Heart left ventricle (tissue), 13 donors: ENCODE results near the gene FAT2.

ENCODE experiments used
- CTCF ChIP-seq, 12 donors: fragments of 200-600 bp; sonication (generic) in 4 of 12; IDR thresholded peaks; one replicate each; pipeline versions ENCODE4 v1.5.0 to v1.8.0; 2018 to 2022; ENCODE audit warnings: antibody characterized with exemption in 12 of 12, mild to moderate bottlenecking in 5 of 12
- POLR2A ChIP-seq, 2 donors: fragments of 450-650 bp; IDR thresholded peaks; one replicate each; pipeline ENCODE4 v1.6.1; 2017; ENCODE audit warnings: antibody characterized with exemption in 2 of 2, mild to moderate bottlenecking in 2 of 2, moderate library complexity in 2 of 2
- donor health status: ischemic (EF 13 %, LVEDD 7.1; RV severe dilation, severe dysfunction).
- donor health status: DM: no; HTN: yes; CAD: no.
- donor health status: DM: no; HTN: no; CAD: no.
- donor health status: ischemic (EF 25% LVEDD 6.9; RV normal size, moderate dysfunction).
- donor health status: ischemic (EF 25% LVEDD 5.7; RV mildly dilated, moderate dysfunction).
- donor health status: ischemic (EF 35%, LVEDD 5.7; RV mildly dilated, moderate dysfunction).
- donor health status: nonischemic (EF 11% LVEDD 7.7; RV severe dilation, severe dysfunction).
- donor health status: DM: yes; HTN: yes; CAD: no.
- donor health status: PGD.
- donor health status: ischemic (EF 29% LVEDD 5.4; RV normal size, mild dysfunction).
- donor health status: nonischemic (EF 23%, LVEDD 6.1; RV moderate dilation, normal function).

DNA sequence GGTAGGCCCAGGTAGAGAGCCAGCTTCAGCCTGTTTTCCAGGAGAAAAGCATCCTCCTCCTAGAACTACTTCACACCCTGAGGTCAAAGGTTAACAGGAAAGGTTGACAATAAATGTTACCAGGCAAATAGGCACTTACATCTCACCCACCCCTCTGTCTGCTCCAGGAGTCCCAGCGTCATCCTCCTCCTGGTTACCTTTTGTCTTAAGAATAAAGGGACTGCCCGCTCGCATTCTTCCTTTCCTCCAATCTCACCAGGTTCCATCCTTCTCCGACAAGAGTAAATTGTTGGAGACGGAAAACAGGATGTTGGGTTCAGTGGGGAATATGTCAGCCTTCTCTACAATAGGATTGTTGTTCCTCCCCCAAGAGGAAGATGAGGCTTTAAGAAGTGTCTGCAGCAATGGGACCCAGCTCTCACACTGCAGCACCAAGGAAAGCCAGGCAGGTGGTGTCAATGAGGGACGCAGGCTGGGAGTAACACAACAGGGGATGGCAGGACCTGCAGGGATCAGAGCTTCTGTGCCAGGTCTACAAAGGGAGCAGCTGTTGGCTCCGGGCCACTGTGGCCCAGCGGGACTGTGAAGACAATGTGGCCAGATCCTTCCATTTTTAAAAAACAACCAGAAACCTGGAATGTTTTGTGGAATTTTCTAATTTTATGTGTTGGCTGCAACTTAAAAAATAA lies 29.0 kb downstream of the FAT2 start:
- TF ChIP-seq CTCF (IDR thresholded peaks at IDR 0.05) = no peak
- no peak for TF ChIP-seq POLR2A (IDR thresholded peaks at IDR 0.05)
